ENCODE results near the gene MMP3. TPM values are rescaled to one million over a fixed set of nuclear protein-coding genes. Genes with fewer than 3 reads are reported as not detected.

The MMP3 gene
- total and polyA plus RNA-seq, 2 experiments from 2014 or later, result 0.68 TPM; not detected in 1

- H2AFZ ChIP-seq, result no peak overlapping the region
- H3F3A ChIP-seq (replicated peaks; ENCODE audit: low read depth), result no peaks in the 10 kb centered on the region
- TF ChIP-seq EZH2 (IDR thresholded peaks at IDR 0.05; ENCODE audit: low read depth, unreplicated experiment) (no peak), ZNF462 (CRISPR knock-in tag; IDR thresholded peaks at IDR 0.05) (no peak), CTCF (conservative IDR thresholded peaks at IDR 0.05; ENCODE audit: low read depth in 2 of 2) (no peak), POLR2AphosphoS5 (IDR thresholded peaks at IDR 0.05; ENCODE audit: low read depth) (no peak), JUNB (IDR thresholded peaks at IDR 0.05; ENCODE audit: unreplicated experiment) (no peak), ZNF114 (CRISPR knock-in tag; IDR thresholded peaks at IDR 0.05) (no peak), ETS1 (IDR thresholded peaks at IDR 0.05) (no peak), EZH2phosphoT487 (IDR thresholded peaks at IDR 0.05; ENCODE audit: unreplicated experiment) (no peak), NANOG (IDR thresholded peaks at IDR 0.05; ENCODE audit: borderline replicate concordance) (no peak), STAT1 (IDR thresholded peaks at IDR 0.05; ENCODE audit: unreplicated experiment) (no peak)
- Mint-ChIP-seq H3K27me3 (ENCODE audit: insufficient read depth, low read depth, poor library complexity) (no peaks in the 10 kb centered on the region), H3K36me3 (ENCODE audit: low read depth) (no peaks in the 10 kb centered on the region), H3K27ac (no peak overlapping the region), H3K9me3 (no peaks in the 10 kb centered on the region), H3K4me1 (peaks cover 25% of the 10 kb centered on the region), H3K4me3 (no peak overlapping the region)
- no peak overlapping the region for H3K27ac ChIP-seq (ENCODE audit: low read depth)
- no peaks in the 10 kb centered on the region for H3K79me2 ChIP-seq (replicated peaks; ENCODE audit: insufficient read depth)
- no peak for DNase-seq (ENCODE audit: low spot score)
- no peak for ATAC-seq
- H3K4me1 ChIP-seq (ENCODE audit: insufficient read depth), result peaks cover 18% of the 10 kb centered on the region
- H3K36me3 ChIP-seq (ENCODE audit: insufficient read depth), result no peaks in the 10 kb centered on the region
- no peaks in the 10 kb centered on the region for H3K9me2 ChIP-seq (ENCODE audit: insufficient read depth)
- no peak overlapping the region for H3K4me3 ChIP-seq
- H3K27me3 ChIP-seq (ENCODE audit: insufficient read depth), result no peaks in the 10 kb centered on the region
- no peaks in the 10 kb centered on the region for H4K20me1 ChIP-seq (replicated peaks; ENCODE audit: insufficient read depth)
- H3K4me2 ChIP-seq, result no peak overlapping the region
Measured at GRCh38 chr11:102837646-102838045, 5.8 kb downstream of the MMP3 start.

All from GM23338 (cell line).